PC-9 (cell line): Measurements from ENCODE around the gene FOXN3.

Experiments used
- EZH2 ChIP-seq: fragments of 200-600 bp; sonication (generic); IDR thresholded peaks from 2 replicates; pipeline ENCODE4 v1.8.0; 2017; ENCODE audit warnings: antibody characterized with exemption, low read depth
- TF ChIP-seq, protein P1 (sequence below): fragments of 200-600 bp; sonication (generic); conservative IDR thresholded peaks from 2 replicates; pipeline ENCODE4 v1.6.1; 2017; ENCODE audit warnings: mixed run types, antibody characterized with exemption, mild to moderate bottlenecking, moderate library complexity

- TF ChIP-seq, protein P1, sequence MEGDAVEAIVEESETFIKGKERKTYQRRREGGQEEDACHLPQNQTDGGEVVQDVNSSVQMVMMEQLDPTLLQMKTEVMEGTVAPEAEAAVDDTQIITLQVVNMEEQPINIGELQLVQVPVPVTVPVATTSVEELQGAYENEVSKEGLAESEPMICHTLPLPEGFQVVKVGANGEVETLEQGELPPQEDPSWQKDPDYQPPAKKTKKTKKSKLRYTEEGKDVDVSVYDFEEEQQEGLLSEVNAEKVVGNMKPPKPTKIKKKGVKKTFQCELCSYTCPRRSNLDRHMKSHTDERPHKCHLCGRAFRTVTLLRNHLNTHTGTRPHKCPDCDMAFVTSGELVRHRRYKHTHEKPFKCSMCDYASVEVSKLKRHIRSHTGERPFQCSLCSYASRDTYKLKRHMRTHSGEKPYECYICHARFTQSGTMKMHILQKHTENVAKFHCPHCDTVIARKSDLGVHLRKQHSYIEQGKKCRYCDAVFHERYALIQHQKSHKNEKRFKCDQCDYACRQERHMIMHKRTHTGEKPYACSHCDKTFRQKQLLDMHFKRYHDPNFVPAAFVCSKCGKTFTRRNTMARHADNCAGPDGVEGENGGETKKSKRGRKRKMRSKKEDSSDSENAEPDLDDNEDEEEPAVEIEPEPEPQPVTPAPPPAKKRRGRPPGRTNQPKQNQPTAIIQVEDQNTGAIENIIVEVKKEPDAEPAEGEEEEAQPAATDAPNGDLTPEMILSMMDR: no peak
- TF ChIP-seq EZH2: no peak
Measured at GRCh38 chr14:89302396-89302950, 114.6 kb downstream of the FOXN3 start.
